ENCODE data around the gene ZSCAN18. TPM values are rescaled to one million over a fixed set of nuclear protein-coding genes. Genes with fewer than 3 reads are reported as not detected.

ZSCAN18 gene
- total and polyA plus RNA-seq, 12 donors = 56.4 to 101 (median 67.7) TPM

DNA sequence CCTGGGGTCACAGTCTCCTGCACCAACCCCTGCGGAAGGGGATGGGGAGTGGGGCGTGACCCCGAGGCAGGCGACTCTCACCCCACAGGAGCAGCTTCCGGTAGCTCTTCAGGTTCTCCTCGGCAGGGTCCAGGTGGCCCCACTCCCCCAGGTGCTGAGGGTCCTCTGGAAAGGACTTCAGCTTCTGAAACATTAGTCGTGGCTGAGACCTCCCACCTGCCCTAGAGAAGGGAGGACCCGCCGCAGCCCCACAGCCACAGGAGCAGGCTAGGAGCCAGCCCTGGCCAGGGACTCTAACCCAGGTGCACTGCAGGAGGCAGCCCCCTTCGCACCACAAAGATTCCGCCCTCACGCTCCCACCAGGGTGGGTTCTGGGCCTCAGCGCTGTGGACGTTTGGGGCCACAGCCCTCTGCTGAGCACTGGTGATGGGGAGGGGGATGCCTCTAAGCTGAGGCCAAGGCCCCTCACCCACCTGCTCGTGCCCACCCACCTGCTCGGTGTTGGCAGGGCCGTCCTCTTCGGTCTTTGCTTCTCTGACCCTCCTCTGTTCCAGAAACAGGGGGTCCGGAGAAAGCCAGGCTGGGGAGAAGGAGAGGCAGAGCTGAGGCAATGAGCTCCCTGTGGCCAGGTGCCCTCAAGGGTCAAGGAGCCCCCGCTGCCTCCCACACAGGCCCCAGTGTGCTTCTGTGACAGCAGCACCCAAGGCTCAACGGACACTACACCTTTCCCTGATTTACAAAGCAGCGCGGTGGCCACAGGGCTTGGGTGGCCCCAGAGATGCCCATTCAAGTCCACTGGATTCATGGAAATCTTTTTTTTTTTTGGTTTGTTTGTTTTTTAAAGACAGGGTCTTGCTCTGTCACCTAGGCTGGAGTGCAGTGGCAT, 11.0 kb downstream of the ZSCAN18 start:
- Histone ChIP-seq H3K27me3 (no peaks in the 10 kb centered on the region), H3K4me1 (no peaks in the 10 kb centered on the region), H3K36me3 (peaks cover 0 to 84% (median 55%) of the 10 kb centered on the region in 9 donors), H3K4me3 (no peak overlapping the region), H3K27ac (no peak overlapping the region), H3K9me3 (peaks cover 0 to 97% (median 19%) of the 10 kb centered on the region in 11 donors)
- no peak for TF ChIP-seq CTCF (IDR thresholded peaks at IDR 0.05)
- WGBS, 2 donors = 96% methylated on average over 23 of the region's 23 CpGs
- DNase-seq (no peak), ATAC-seq (peak in 2 of 8 donors; percentile 29 to 30)
- intact Hi-C loops (cut with DNase I) = no loop called here

GRCh38 chr19:58085348-58085875, 12.6 kb downstream of the ZSCAN18 start:
- Histone ChIP-seq H3K4me3 (no peak overlapping the region), H3K9me3 (peaks cover 0 to 97% (median 26%) of the 10 kb centered on the region in 11 donors), H3K4me1 (no peaks in the 10 kb centered on the region), H3K27ac (no peak overlapping the region), H3K36me3 (peaks cover 0 to 79% (median 55%) of the 10 kb centered on the region in 9 donors), H3K27me3 (no peaks in the 10 kb centered on the region)
- ATAC-seq = peak in 1 of 8 donors; percentile 6
- TF ChIP-seq CTCF (IDR thresholded peaks at IDR 0.05) = no peak
- WGBS, 2 donors = 93 to 96% methylated on average over 29 of the region's 29 CpGs
- no peak for DNase-seq
- intact Hi-C loops (cut with DNase I) = no loop called here

GRCh38 chr19:58084596-58085347, 13.3 kb downstream of the ZSCAN18 start:
- no peak for TF ChIP-seq CTCF (IDR thresholded peaks at IDR 0.05)
- H3K4me1 ChIP-seq = no peaks in the 10 kb centered on the region
- H3K4me3 ChIP-seq = no peak overlapping the region
- H3K27ac ChIP-seq = no peak overlapping the region
- DNase-seq (no peak), ATAC-seq (peak in 1 of 8 donors; percentile 54)
- peaks cover 0 to 97% (median 26%) of the 10 kb centered on the region in 11 donors for H3K9me3 ChIP-seq
- intact Hi-C loops (cut with DNase I) = no loop called here
- peaks cover 0 to 73% (median 55%) of the 10 kb centered on the region in 9 donors for H3K36me3 ChIP-seq
- 97 to 98% methylated on average over 67 to 69 of the region's 69 CpGs for WGBS, 2 donors
- H3K27me3 ChIP-seq = no peaks in the 10 kb centered on the region

DNA sequence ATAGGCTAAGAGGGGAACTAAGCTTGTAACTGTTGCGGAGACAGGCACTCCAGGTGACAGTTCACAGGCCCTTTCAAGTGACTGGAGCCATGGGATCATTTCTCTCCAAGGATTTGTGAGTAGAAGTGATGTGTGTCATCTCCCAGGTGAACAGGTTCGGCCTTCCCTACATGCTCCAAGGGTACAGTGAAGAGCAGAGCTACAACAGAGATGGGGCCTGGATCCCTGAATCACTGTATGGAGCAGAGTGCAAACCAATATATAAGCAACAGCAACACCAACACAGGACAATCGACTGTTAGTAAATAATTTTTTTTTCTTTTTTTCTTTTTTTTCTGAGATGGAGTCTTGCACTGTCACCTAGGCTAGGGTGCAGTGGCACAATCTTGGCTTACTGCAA, 15.0 kb downstream of the ZSCAN18 start:
- WGBS, 2 donors = 98 to 99% methylated on average over 3 of the region's 3 CpGs
- peaks cover 0 to 99% (median 26%) of the 10 kb centered on the region in 11 donors for H3K9me3 ChIP-seq

More for the DNA sequence above, 15.0 kb downstream of the ZSCAN18 start:
- Histone ChIP-seq H3K4me1 (no peaks in the 10 kb centered on the region), H3K36me3 (peaks cover 0 to 59% (median 45%) of the 10 kb centered on the region in 9 donors), H3K4me3 (no peak overlapping the region), H3K27ac (no peak overlapping the region), H3K27me3 (no peaks in the 10 kb centered on the region)
- intact Hi-C loops (cut with DNase I) = no loop called here
- DNase-seq (no peak), ATAC-seq (no peak)
- TF ChIP-seq CTCF (IDR thresholded peaks at IDR 0.05) = no peak

Data from heart right ventricle (tissue), 16 donors.